ENCODE data around the gene DYSF. TPM values are rescaled to one million over a fixed set of nuclear protein-coding genes. Genes with fewer than 3 reads are reported as not detected.
A peak's percentile ranks its signal among the peaks of the same experiment; 100 is the strongest.

DYSF gene
- polyA plus RNA-seq, 1 experiment = 1.3 TPM

DNA sequence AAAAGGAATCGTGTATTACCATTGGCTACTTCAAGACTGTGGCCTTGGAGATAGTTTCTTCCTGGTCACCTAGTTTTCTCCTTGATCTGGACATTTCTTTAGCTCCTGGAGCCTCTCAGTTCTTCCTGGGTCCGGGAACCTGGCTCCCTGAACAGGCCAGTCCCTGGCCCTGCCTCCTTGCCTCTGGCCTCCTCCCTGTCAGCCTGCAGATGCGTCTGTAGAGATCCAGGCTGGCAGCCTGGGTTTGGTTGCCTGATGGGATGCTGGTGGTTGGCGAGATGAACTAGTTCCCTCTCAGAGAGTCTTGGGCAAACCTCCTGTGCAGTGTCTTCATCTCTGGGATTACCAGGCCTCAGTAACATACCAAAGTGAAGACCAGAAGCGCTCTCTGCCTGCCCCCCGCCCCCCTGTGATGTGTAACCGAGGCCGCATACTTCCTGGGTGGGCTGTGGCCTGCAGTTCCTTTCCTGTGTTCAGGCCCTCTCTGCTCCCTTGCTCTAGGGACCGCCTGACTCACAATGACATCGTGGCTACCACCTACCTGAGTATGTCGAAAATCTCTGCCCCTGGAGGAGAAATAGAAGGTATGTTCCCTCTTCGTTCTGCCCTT is 85.4 kb downstream of the DYSF start:
- POLR2A ChIA-PET = no interaction called here

GRCh38 chr2:71540818-71541217 is 87.5 kb downstream of the DYSF start:
- TF ChIP-seq CTCF (IDR thresholded peaks at IDR 0.05; ENCODE audit: insufficient read depth, low read depth, low read length) = no peak
- POLR2A ChIA-PET = interaction anchor here (0.6 kb wide), 1 partner anchor 1031 kb away, joined by 4 read pairs; no protein-coding TSS in a partner anchor
- no peak for DNase-seq (ENCODE audit: low read depth)
- H3K36me3 ChIP-seq (ENCODE audit: control insufficient read depth, insufficient read depth, low read length) = no peaks in the 10 kb centered on the region
- H3K4me3 ChIP-seq (ENCODE audit: low read depth, low read length) = no peak overlapping the region
- CTCF ChIA-PET = interaction anchor here (0.6 to 1.2 kb wide), 2 partner anchors 259 to 455 kb away, joined by 3 to 4 read pairs; no protein-coding TSS in a partner anchor
- 0 out of 2 replicates have a peak, but pooled peaks cover 4% of the 10 kb centered on the region for H3K27me3 ChIP-seq (ENCODE audit: control insufficient read depth, insufficient read depth, low read length)

More for the DNA sequence above, 85.4 kb downstream of the DYSF start:
- Histone ChIP-seq H3K27me3 (ENCODE audit: control insufficient read depth, insufficient read depth, low read length) (no peaks in the 10 kb centered on the region; the same call in 1 of the 2 replicates), H3K4me3 (ENCODE audit: low read depth, low read length) (no peak overlapping the region), H3K36me3 (ENCODE audit: control insufficient read depth, insufficient read depth, low read length) (no peaks in the 10 kb centered on the region)
- CTCF ChIA-PET = interaction anchor here (0.8 to 1.2 kb wide), 2 partner anchors 9 to 611 kb away, joined by 3 to 6 read pairs; no protein-coding TSS in a partner anchor
- no peak for DNase-seq (ENCODE audit: low read depth)
- no peak for TF ChIP-seq CTCF (IDR thresholded peaks at IDR 0.05; ENCODE audit: insufficient read depth, low read depth, low read length)

- Histone ChIP-seq H3K36me3 (ENCODE audit: control insufficient read depth, insufficient read depth, low read length) (no peaks in the 10 kb centered on the region), H3K27me3 (ENCODE audit: control insufficient read depth, insufficient read depth, low read length) (peaks cover 10% of the 10 kb centered on the region), H3K4me3 (ENCODE audit: low read depth, low read length) (no peak overlapping the region)
- POLR2A ChIA-PET = no interaction called here
- no peak for DNase-seq (ENCODE audit: low read depth)
- no peak for TF ChIP-seq CTCF (IDR thresholded peaks at IDR 0.05; ENCODE audit: insufficient read depth, low read depth, low read length)
- CTCF ChIA-PET = interaction anchor here (0.9 to 17.2 kb wide), 12 partner anchors 9 to 1318 kb away, joined by 3 to 285 read pairs (median 7); partner anchors contain the start of gene CYP26B1
Measured at GRCh38 chr2:71544919-71545571, 91.7 kb downstream of the DYSF start.

DNA sequence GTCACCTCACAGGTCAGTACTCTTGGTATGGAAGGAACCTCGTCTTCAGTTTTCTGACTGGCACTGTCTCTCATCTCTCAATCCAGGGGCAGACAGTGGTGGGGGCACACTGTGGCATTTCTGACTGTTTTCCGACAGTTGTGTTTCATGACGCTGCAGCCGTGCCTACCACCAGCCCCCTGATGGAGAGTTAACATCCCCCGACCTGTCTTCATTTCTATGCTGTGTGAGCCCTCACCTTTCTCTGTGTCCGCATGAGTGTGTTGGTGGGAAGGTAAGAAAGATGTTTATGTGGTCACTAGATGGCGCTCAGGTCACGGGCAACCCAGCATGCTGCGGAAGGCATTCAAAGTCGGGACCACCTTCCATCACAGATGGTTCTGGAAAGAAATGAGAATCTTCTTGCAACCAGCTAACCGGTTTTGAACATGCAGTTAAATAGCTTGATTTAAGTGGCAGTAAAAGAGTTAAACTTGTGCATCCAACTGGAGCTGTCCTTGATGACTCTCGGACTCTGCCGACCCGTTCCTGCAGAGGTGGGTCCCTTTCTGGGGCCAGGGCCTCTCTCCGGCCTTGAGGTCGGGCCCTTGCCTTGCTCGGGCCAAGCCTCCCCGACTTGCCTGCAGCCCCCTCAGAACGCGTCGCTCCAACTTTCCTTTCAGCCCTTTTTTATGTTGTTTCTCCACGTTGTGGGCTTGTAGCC is 92.4 kb downstream of the DYSF start:
- H3K36me3 ChIP-seq (ENCODE audit: control insufficient read depth, insufficient read depth, low read length) = no peaks in the 10 kb centered on the region
- H3K4me3 ChIP-seq (ENCODE audit: low read depth, low read length) = no peak overlapping the region
- ChIA-PET CTCF (interaction anchor here (0.6 to 17.2 kb wide), 26 partner anchors 10 to 1341 kb away, joined by 3 to 285 read pairs (median 4); partner anchors contain the start of genes CYP26B1 and SPR), POLR2A (no interaction called here)
- DNase-seq (ENCODE audit: low read depth) = no peak
- H3K27me3 ChIP-seq (ENCODE audit: control insufficient read depth, insufficient read depth, low read length) = peaks cover 10% of the 10 kb centered on the region
- peak; percentile 79 for TF ChIP-seq CTCF (IDR thresholded peaks at IDR 0.05; ENCODE audit: insufficient read depth, low read depth, low read length)

- TF ChIP-seq CTCF (IDR thresholded peaks at IDR 0.05; ENCODE audit: insufficient read depth, low read depth, low read length) = no peak
- ChIA-PET POLR2A (no interaction called here), CTCF (interaction anchor here (0.6 to 17.2 kb wide), 27 partner anchors 11 to 1341 kb away, joined by 3 to 285 read pairs (median 4); partner anchors contain the start of genes CYP26B1 and SPR)
- H3K27me3 ChIP-seq (ENCODE audit: control insufficient read depth, insufficient read depth, low read length) = peaks cover 10% of the 10 kb centered on the region
- DNase-seq (ENCODE audit: low read depth) = no peak
- no peaks in the 10 kb centered on the region for H3K36me3 ChIP-seq (ENCODE audit: control insufficient read depth, insufficient read depth, low read length)
- H3K4me3 ChIP-seq (ENCODE audit: low read depth, low read length) = no peak overlapping the region
Measured at GRCh38 chr2:71546275-71546638, 92.9 kb downstream of the DYSF start.
